ENCODE data around the gene CARMIL3.

DNA sequence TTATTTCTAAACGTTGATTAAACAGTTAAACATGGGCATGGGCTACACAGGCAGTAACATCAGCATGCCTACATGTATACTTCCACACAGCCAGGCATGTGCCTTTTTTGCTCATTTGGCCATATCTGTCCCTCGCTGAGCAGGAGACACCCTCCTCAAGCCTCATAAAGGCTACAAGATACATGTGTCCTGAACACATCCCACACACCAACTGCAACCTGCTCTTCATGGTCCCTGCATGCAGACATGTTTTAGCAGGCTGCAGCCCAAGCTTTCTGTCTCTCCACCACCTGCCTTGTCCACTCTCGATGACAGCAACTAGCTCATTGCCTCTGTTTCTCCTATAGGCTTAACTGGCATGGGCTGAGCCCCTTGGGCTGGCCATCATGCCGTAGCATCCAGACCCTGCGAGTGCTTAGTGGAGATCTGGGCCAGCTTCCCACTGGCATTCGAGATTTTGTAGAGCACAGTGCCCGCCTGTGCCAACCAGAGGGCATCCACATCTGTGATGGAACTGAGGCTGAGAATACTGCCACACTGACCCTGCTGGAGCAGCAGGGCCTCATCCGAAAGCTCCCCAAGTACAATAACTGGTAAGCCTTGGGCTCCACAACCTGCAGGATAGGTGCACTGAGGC is 44.9 kb downstream of the CARMIL3 start:
- TF ChIP-seq CTCF (IDR thresholded peaks at IDR 0.05) = no peak
- TF ChIP-seq POLR2AphosphoS5 (IDR thresholded peaks at IDR 0.05) = no peak
- TF ChIP-seq POLR2A (IDR thresholded peaks at IDR 0.05) = no peak

Data from prostate gland (tissue), 2 donors.